ENCODE measurements around the gene PSMG3.

PSMG3 gene

GRCh38 chr7:1578513-1578912 is 8.7 kb upstream of the PSMG3 start:
- DNase-seq = no peak

- no peak for DNase-seq
Measured at GRCh38 chr7:1576521-1577253, 6.9 kb upstream of the PSMG3 start.

- no peak for DNase-seq
Measured at GRCh38 chr7:1575809-1576208, 6.0 kb upstream of the PSMG3 start.

- DNase-seq = no peak
Measured at GRCh38 chr7:1572111-1572822, 2.4 kb upstream of the PSMG3 start.

DNA sequence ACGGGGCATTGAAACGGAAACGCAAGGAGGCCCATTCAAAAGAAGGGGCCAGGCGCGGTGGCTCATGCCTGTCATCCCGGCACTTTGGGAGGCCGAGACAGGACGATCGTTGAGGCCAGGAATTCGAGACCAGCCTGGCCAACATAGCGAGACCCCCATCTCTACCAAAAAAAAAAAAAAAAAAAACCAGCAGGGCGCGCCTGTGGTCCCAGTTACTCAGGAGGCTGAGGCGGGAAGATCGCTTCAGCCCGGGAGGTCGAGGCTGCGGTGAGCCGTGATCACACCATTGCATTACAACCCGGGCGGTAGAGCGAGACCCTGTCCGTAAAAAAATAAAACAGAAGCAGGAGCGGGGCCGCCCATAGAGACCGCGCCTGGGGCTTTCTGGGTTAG is 396 bp downstream of the PSMG3 start:
- no peak for DNase-seq

- peak; percentile 60 for DNase-seq
Measured at GRCh38 chr7:1569016-1569415, 816 bp downstream of the PSMG3 start.

GRCh38 chr7:1567896-1568510 is 1.8 kb downstream of the PSMG3 start:
- DNase-seq = no peak

DNA sequence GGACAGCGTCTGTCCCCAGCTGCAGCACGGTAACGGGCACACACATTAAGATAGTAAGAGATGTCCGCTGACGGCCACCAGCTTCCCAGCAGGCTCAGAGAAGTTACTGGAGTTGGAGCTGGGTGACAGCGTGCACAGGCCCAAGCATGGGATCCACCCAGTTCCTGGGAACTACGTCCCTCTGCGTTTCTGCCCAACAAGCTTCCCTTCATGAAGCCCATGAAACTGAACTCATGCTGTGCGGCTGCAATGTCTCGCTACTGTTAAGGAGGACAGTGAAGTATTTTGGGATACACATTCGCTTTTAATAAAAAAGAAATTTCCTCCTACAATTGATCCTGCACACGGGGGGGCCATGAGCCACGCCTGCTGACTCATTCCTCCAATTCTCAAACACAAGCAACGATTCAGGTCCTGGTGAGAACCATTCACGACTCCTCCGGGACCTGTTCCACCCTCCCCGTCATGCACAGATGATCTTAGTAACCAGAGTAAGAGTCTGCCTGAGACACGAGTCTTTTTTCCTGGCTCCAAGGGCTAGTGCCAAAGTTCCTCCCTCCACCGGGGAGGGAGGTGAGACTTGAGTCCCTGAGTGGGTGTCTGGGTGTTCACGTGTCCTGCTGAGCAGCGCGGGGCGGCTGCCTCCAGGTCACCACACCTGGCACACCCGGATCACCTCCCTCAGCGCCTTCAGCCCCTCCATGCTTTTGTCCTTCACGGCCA is 2.6 kb downstream of the PSMG3 start:
- DNase-seq = no peak

DNA sequence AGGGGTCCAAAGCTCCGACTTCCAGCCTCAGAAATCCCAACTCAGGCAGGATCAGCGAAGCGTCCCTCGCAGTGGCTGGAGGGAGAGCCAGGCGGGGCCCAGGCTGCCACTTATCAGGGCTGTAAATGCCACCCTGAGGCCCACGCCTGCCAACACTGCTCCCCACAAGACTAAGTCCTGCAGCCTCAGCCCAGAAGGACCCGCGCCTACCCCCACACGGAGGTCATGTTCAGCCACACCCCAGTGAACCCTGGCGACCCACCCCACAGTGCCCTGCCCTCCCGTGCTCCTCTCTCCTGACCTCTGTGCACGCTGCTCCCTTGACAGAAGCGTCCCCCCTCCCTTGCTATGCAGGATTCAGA is 3.2 kb downstream of the PSMG3 start:
- no peak for DNase-seq

- DNase-seq = no peak
Measured at GRCh38 chr7:1564603-1565022, 5.2 kb downstream of the PSMG3 start.

- no peak for DNase-seq
Measured at GRCh38 chr7:1563981-1564602, 5.7 kb downstream of the PSMG3 start.

DNA sequence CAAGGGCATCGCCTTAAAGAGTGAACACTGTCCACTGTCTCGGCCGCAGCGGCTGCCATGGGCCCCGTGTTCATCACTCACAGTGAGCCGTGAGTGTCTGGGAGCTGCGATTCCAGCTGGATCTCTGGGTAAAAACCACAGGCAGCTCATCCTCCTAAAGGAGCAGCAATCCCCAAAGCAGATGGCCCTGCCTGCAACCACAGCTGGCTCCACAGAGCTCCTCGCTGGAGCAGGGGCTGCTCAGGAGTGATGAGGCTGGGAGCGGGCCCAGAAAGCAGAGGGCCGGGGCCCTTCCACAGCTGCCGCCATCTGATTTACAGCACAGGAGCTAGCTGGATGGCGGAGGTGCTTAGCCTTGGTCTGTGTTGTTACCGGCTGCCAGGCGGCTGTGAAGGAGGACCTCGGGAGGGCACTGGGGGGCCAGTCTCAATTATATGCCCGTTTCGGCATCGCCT is 7.2 kb downstream of the PSMG3 start:
- no peak for DNase-seq

GRCh38 chr7:1562116-1562515 is 7.7 kb downstream of the PSMG3 start:
- DNase-seq = no peak

DNA sequence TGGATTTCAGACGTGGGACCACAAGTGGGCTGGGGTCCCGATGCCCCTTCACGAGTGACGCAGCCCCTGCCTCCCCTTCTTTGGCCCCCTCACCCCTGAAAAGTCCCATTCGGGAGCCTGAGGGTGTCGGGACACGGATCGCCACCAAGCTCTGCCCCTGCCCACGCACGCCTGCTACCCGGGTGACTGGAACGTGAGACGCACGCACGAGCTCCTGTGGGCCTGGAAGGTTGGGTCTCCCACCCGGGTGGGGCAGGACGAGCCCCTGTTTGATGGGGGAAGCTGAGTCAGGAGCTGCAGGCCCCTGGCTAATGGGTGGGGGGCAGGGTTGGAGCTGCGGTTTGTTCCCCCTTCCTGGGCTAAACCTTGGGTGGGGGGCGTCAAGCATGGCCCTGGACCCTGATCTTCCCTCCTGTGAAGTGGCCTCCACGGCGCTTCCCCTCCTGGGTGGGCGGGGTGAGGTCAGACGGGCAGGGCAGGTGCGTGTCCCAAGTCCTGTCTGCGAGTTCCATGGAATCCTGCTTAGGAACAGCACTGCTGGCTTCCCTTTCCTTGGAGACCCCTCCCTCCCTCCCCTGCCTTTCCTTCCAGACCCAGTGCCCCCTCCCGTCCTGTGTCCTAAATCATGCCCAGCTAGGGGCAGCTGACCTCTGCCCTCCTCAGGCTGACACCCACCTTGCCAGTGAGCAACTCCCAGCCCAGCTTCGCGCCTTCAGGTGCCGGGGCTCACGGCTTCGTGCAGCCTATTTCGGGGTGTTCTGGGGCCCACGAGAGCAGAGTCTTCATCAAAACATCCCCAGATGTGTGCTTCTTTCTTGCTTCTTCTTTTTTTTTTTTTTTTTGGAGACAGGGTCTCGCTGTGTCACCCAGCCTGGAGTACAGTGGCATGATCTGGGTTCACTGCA is 8.5 kb downstream of the PSMG3 start:
- DNase-seq = no peak

DNA sequence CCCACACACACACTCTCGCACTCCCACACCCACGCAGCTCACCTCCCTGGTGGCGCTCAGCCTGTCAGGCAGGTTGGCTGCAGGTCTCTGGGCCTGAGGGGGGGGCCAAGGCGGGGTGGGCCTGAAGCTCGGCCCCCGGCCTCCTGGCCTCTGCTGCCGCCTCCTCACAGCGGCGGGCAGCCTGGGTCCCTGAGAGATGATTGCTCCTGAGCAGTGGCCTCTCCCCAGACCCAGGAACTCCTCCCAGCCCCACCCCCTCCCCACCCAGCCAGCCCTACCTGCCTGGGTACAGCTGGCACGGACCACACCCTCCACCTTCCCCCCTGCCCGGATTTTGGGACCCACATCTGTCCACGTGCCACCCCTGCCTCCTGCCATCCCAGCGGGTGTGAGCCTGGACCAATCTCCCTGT is 9.2 kb downstream of the PSMG3 start:
- no peak for DNase-seq

- DNase-seq = no peak
Measured at GRCh38 chr7:1559626-1560590, 9.9 kb downstream of the PSMG3 start.

DNA sequence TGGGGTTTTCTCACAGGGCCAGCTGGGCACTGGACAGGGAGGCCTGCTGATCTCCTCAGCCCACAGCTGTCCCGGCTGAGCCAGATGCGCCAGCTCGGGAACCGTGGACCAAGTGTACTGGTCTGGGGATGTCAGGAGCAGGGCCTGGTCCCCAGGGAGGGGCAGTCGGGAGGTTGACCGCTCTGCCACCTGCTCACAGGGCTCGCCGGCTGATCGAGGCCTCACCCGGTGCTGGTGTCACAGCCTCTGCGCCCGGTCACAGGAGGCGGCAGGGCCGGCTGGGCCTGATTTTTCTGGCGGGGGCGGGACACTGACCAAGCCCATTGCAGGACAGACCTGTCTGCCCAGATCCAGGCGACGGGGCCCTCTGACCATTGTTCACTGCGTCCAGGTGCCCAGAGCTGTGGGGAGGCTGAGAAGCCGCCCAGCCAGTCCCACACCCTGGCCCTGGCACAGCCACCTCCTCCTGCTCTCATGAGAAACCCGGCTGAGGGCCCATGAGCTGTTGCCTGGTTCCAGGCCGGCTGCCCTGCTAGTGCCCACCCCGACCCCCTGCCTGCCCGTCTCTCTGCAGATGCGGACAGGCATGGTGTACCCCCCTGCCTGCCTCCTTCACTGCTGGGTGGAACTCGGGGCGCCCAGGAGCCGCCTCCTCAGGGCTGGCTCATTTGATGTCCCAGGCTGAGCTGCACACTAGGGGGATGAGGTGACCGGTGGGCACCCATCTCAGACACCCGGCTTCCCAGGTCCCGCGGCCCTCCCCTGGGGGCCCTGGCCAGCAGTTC is 10.8 kb downstream of the PSMG3 start:
- no peak for DNase-seq

DNA sequence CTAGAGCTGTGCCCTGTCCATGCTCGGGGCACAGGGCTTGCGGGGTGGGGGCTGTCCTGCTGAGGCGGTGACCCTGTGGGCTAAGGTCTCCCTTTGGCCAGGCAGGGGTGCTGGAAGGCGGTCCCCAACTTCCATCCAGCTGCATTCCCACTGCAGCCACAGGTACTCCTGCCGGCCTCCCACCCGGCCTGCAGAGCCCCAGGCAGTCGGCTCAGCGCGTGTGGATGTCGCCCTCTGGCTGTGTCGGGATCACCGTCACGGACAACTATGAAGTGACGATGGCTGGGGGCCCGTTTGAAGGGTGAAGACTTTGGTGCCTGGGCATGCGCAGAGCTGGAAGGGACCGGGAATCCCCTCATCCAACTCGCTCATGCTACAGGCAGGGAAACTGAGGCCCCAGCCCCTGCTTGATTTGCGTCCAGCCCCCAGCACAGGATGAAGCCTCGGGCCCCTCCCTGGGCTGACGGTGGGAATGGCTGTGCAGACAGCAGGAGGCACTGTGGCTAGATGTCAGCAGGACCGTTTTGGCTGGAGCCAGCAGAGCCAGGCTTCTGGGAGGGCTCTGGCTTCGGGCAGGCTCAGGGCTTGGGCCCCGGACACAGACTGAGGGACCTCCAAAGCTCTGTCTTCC is 11.5 kb downstream of the PSMG3 start:
- DNase-seq = no peak

DNA sequence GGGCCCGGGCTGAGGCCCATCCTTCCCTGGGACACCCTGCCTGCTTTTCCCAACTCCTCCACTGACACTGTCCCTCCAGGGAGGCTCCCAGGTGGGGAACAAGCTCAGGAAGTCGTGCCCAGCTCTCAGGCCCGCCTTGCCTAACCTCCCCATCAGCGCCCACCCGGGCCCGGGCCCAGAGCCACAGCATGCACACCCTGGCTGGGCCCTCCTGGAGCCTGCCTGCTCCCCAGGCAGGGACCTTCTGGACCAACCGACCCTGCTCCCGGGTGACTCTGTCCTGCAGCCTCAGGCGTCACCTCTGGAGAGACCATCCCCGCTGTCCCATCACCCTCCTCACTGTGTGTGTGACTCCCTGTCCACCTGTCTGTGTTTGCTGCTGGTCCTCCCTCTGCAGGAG is 12.1 kb downstream of the PSMG3 start:
- DNase-seq = no peak

All from CD4-positive, alpha-beta T cell treated with Interleukin-17A for 1 hour (primary cell).